Activated T-cell treated with anti-CD3 and anti-CD28 coated beads, Interleukin-2, amount 50 U/mL, for 1 hour (primary cell): Measurements from ENCODE around the gene KCNIP3.
"Not testable (repeated sequence)": the region's sequence is repeated elsewhere in the genome, so short reads cannot be mapped to it uniquely, and the experiment has no call there.

ENCODE experiments used
- DNase-seq: peaks from one replicate; pipeline ENCODE4 v3.0.0-alpha.2; 2020

KCNIP3 gene

GRCh38 chr2:95374451-95374920 is 77.3 kb downstream of the KCNIP3 start:
- DNase-seq, result no peak

GRCh38 chr2:95374921-95375471 is 77.8 kb downstream of the KCNIP3 start:
- DNase-seq, result no peak

- no peak for DNase-seq
Measured at GRCh38 chr2:95375532-95376150, 78.5 kb downstream of the KCNIP3 start.

GRCh38 chr2:95376311-95377215 is 79.4 kb downstream of the KCNIP3 start:
- DNase-seq, result no peak

GRCh38 chr2:95377216-95378123 is 80.3 kb downstream of the KCNIP3 start:
- no peak for DNase-seq

- not testable (repeated sequence) for DNase-seq
Measured at GRCh38 chr2:95378281-95378680, 81.1 kb downstream of the KCNIP3 start.

- DNase-seq, result no peak
Measured at GRCh38 chr2:95379371-95379831, 82.3 kb downstream of the KCNIP3 start.

GRCh38 chr2:95380280-95380679 is 83.1 kb downstream of the KCNIP3 start:
- DNase-seq, result no peak

GRCh38 chr2:95380731-95381130 is 83.6 kb downstream of the KCNIP3 start:
- DNase-seq, result no peak

- no peak for DNase-seq
Measured at GRCh38 chr2:95381212-95382191, 84.4 kb downstream of the KCNIP3 start.

GRCh38 chr2:95382192-95382591 is 85.0 kb downstream of the KCNIP3 start:
- no peak for DNase-seq

- no peak for DNase-seq
Measured at GRCh38 chr2:95382686-95383634, 85.8 kb downstream of the KCNIP3 start.

GRCh38 chr2:95383635-95384027 is 86.5 kb downstream of the KCNIP3 start:
- no peak for DNase-seq

GRCh38 chr2:95384854-95385569 is 87.9 kb downstream of the KCNIP3 start:
- no peak for DNase-seq

- DNase-seq, result no peak
Measured at GRCh38 chr2:95385570-95385984, 88.4 kb downstream of the KCNIP3 start.

GRCh38 chr2:95386031-95386430 is 88.9 kb downstream of the KCNIP3 start:
- DNase-seq, result no peak

GRCh38 chr2:95387358-95387757 is 90.2 kb downstream of the KCNIP3 start:
- no peak for DNase-seq

- no peak for DNase-seq
Measured at GRCh38 chr2:95388091-95388692, 91.0 kb downstream of the KCNIP3 start.

GRCh38 chr2:95388856-95389244 is 91.7 kb downstream of the KCNIP3 start:
- no peak for DNase-seq
